Neuronal stem cell (in vitro differentiated cells): ENCODE measurements around the gene SCN2B.

Experiments used
- DNase-seq: peaks from one replicate; pipeline ENCODE4 v3.0.0-alpha.2; 2013; ENCODE audit warnings: low spot score
- H2AFZ ChIP-seq: one replicate; pipeline ENCODE4 v1.6.1; 2013; ENCODE audit warnings: mild to moderate bottlenecking, low read length, inconsistent platforms
- H2AK5ac ChIP-seq: 2 replicates; pipeline ENCODE4 v1.6.1; 2013; ENCODE audit warnings: low read depth, mild to moderate bottlenecking, inconsistent platforms, low read length, moderate library complexity, mixed read lengths
- H2BK120ac ChIP-seq: 2 replicates; pipeline ENCODE4 v1.6.1; 2013; ENCODE audit warnings: low read depth, mild to moderate bottlenecking, inconsistent platforms, low read length, moderate library complexity, mixed read lengths
- H2BK12ac ChIP-seq: one replicate; pipeline ENCODE4 v1.6.1; 2013; ENCODE audit warnings: low read length, inconsistent platforms
- H2BK15ac ChIP-seq: 2 replicates; pipeline ENCODE4 v1.6.1; 2013; ENCODE audit warnings: mild to moderate bottlenecking, low read length, inconsistent platforms, mixed read lengths
- H2BK5ac ChIP-seq: one replicate; pipeline ENCODE4 v1.6.1; 2013; ENCODE audit warnings: inconsistent platforms, mild to moderate bottlenecking, low read length, moderate library complexity
- H3K14ac ChIP-seq: one replicate; pipeline ENCODE4 v1.6.1; 2013; ENCODE audit warnings: low read length, inconsistent platforms
- H3K18ac ChIP-seq: 2 replicates; pipeline ENCODE4 v1.6.1; 2013; ENCODE audit warnings: low read length, inconsistent platforms
- H3K23ac ChIP-seq: 2 replicates; pipeline ENCODE4 v1.6.1; 2013; ENCODE audit warnings: low read depth, mild to moderate bottlenecking, mixed read lengths, low read length, inconsistent platforms; ENCODE audit not compliant: poor library complexity
- H3K27ac ChIP-seq: replicated peaks from 3 replicates; pipeline ENCODE4 v1.5.1; 2013; ENCODE audit warnings: low read length, inconsistent platforms
- H3K27me3 ChIP-seq, 3 experiments: 2 replicates each; pipeline ENCODE4 v1.6.1; 2013; ENCODE audit warnings: low read length in 3 of 3, mild to moderate bottlenecking in 2 of 3, inconsistent platforms in 1 of 3, low read depth in 1 of 3, mixed read lengths in 1 of 3, moderate library complexity in 1 of 3; ENCODE audit not compliant: control insufficient read depth in 3 of 3, insufficient read depth in 3 of 3
- H3K36me3 ChIP-seq, 2 donors: replicated peaks in 1 of 2; 2 replicates each; pipeline ENCODE4 v1.6.1; 2013; ENCODE audit warnings: low read length in 2 of 2; ENCODE audit not compliant: control insufficient read depth in 2 of 2, insufficient read depth in 2 of 2
- H3K4ac ChIP-seq: 2 replicates; pipeline ENCODE4 v1.6.1; 2013; ENCODE audit warnings: inconsistent platforms, mild to moderate bottlenecking, low read length, moderate library complexity
- H3K4me1 ChIP-seq, 2 donors: 1 replicate in 1 of 2; 2 replicates in 1 of 2; pipeline ENCODE4 v1.6.1; 2013; ENCODE audit warnings: low read length in 2 of 2, low read depth in 1 of 2; ENCODE audit not compliant: control insufficient read depth in 2 of 2, insufficient read depth in 1 of 2
- H3K4me2 ChIP-seq: one replicate; pipeline ENCODE4 v1.6.1; 2013; ENCODE audit warnings: mild to moderate bottlenecking, low read length, inconsistent platforms; ENCODE audit not compliant: insufficient read depth, poor library complexity, severe bottlenecking
- H3K4me3 ChIP-seq, 2 donors: 2 replicates each; pipeline ENCODE4 v1.5.1; 2013; ENCODE audit warnings: low read length in 2 of 2, mild to moderate bottlenecking in 2 of 2, inconsistent platforms in 1 of 2, moderate library complexity in 1 of 2
- H3K79me1 ChIP-seq: one replicate; pipeline ENCODE4 v1.6.1; 2013; ENCODE audit warnings: low read depth, mild to moderate bottlenecking, inconsistent platforms, low read length, moderate library complexity
- H3K9ac ChIP-seq: one replicate; pipeline ENCODE4 v1.6.1; 2013; ENCODE audit warnings: mild to moderate bottlenecking, low read depth, low read length, inconsistent platforms; ENCODE audit not compliant: poor library complexity
- H3K9me3 ChIP-seq, 2 donors: replicated peaks in 1 of 2; 2 replicates each; pipeline versions ENCODE3 to v1.6.1; 2013; ENCODE audit warnings: low read length in 2 of 2, mild to moderate bottlenecking in 2 of 2, inconsistent platforms in 1 of 2, low read depth in 1 of 2, mixed read lengths in 1 of 2, moderate library complexity in 1 of 2; ENCODE audit not compliant: control insufficient read depth in 2 of 2, insufficient read depth in 1 of 2
- H4K8ac ChIP-seq: one replicate; pipeline ENCODE4 v1.6.1; 2013; ENCODE audit warnings: low read depth, mild to moderate bottlenecking, inconsistent platforms, low read length, moderate library complexity
- H4K91ac ChIP-seq: one replicate; pipeline ENCODE4 v1.6.1; 2013; ENCODE audit warnings: low read length, low read depth, mild to moderate bottlenecking, inconsistent platforms; ENCODE audit not compliant: poor library complexity
- WGBS, 2 donors: extraction: QIAGEN DNeasy Blood & Tissue Kit; methylation state at CpG; one replicate each; pipeline ENCODE4 v1.1.7; 2013; ENCODE audit warnings: missing lambda C conversion rate in 2 of 2, mixed read lengths in 1 of 2; ENCODE audit not compliant: insufficient read length in 2 of 2, insufficient replicate concordance in 1 of 2; ENCODE audit errors: extremely low coverage in 2 of 2; 5-methylcytosine and 5-hydroxymethylcytosine counted together

SCN2B gene

DNA sequence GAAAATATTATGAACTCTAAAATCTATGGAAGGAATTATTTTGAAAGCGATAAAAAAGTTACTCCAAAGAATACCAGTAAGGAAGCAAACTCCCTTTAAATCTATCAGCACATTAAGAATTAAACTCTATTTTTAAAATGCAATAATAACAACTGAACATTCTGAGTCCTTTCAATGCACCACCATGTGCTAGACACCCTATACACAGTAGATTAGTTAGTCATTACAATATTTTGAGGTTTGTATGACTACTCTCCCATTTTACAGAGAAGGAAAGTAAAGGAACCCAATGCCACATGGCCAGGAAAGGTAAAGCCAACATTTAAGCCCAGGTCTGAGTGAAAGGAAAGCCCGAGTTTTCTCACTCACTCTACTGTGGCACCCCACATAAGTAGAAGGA is 30.6 kb upstream of the SCN2B start:
- Histone ChIP-seq H3K14ac (no peak overlapping the region), H3K4me3 (no peak overlapping the region), H3K4me1 (peaks cover 0 to 12% of the 10 kb centered on the region in 2 donors), H2AK5ac (no peak overlapping the region), H2BK120ac (no peak overlapping the region), H3K23ac (no peak overlapping the region), H3K27ac (no peak overlapping the region), H3K36me3 (no peaks in the 10 kb centered on the region), H2BK5ac (no peak overlapping the region), H2AFZ (no peak overlapping the region), H3K9ac (no peak overlapping the region), H3K79me1 (no peaks in the 10 kb centered on the region), H3K4me2 (no peak overlapping the region), H3K27me3 (peaks cover 0 to 58% (median 2%) of the 10 kb centered on the region in 3 experiments), H4K8ac (no peak overlapping the region), H3K4ac (no peak overlapping the region), H4K91ac (no peak overlapping the region), H2BK15ac (no peak overlapping the region), H2BK12ac (no peak overlapping the region), H3K18ac (no peak overlapping the region), H3K9me3 (no peaks in the 10 kb centered on the region)
- no peak for DNase-seq
- WGBS, 2 donors = no CpG with 5 or more reads among the region's 2 CpGs

GRCh38 chr11:118206391-118207031 is 30.1 kb upstream of the SCN2B start:
- no peak for DNase-seq
- H3K9ac ChIP-seq = no peak overlapping the region
- no peaks in the 10 kb centered on the region for H3K79me1 ChIP-seq
- H3K4ac ChIP-seq = no peak overlapping the region
- no peak overlapping the region for H2BK15ac ChIP-seq
- no peak overlapping the region for H2BK120ac ChIP-seq
- H2AK5ac ChIP-seq = no peak overlapping the region
- H2BK5ac ChIP-seq = no peak overlapping the region
- H3K27me3 ChIP-seq = peaks cover 0 to 62% (median 2%) of the 10 kb centered on the region in 3 experiments
- no peak overlapping the region for H4K8ac ChIP-seq
- H3K36me3 ChIP-seq = no peaks in the 10 kb centered on the region
- WGBS, 2 donors = no CpG with 5 or more reads among the region's 1 CpG
- H3K4me2 ChIP-seq = no peak overlapping the region
- H2BK12ac ChIP-seq = no peak overlapping the region
- H3K4me1 ChIP-seq = peaks cover 0 to 8% of the 10 kb centered on the region in 2 donors
- H3K18ac ChIP-seq = no peak overlapping the region
- no peak overlapping the region for H3K27ac ChIP-seq
- H4K91ac ChIP-seq = no peak overlapping the region
- H2AFZ ChIP-seq = no peak overlapping the region
- H3K4me3 ChIP-seq = no peak overlapping the region
- H3K14ac ChIP-seq = no peak overlapping the region
- H3K9me3 ChIP-seq = no peaks in the 10 kb centered on the region
- no peak overlapping the region for H3K23ac ChIP-seq

- H3K36me3 ChIP-seq = no peaks in the 10 kb centered on the region
- no peak overlapping the region for H3K4ac ChIP-seq
- no peak overlapping the region for H4K8ac ChIP-seq
- no peak overlapping the region for H3K27ac ChIP-seq
- H3K9ac ChIP-seq = no peak overlapping the region
- H2AK5ac ChIP-seq = no peak overlapping the region
- no peaks in the 10 kb centered on the region for H3K79me1 ChIP-seq
- H3K9me3 ChIP-seq = no peaks in the 10 kb centered on the region
- no peak overlapping the region for H2BK12ac ChIP-seq
- H2AFZ ChIP-seq = no peak overlapping the region
- H3K23ac ChIP-seq = no peak overlapping the region
- H4K91ac ChIP-seq = no peak overlapping the region
- H3K4me3 ChIP-seq = no peak overlapping the region
- peaks cover 0 to 6% of the 10 kb centered on the region in 2 donors for H3K4me1 ChIP-seq
- no peak for DNase-seq
- H3K14ac ChIP-seq = no peak overlapping the region
- no peak overlapping the region for H3K4me2 ChIP-seq
- peaks cover 2 to 61% (median 2%) of the 10 kb centered on the region in 3 experiments for H3K27me3 ChIP-seq
- H3K18ac ChIP-seq = no peak overlapping the region
- H2BK5ac ChIP-seq = no peak overlapping the region
- H2BK120ac ChIP-seq = no peak overlapping the region
- WGBS, 2 donors = no CpG with 5 or more reads among the region's 9 CpGs
- H2BK15ac ChIP-seq = no peak overlapping the region
Measured at GRCh38 chr11:118205606-118206378, 29.4 kb upstream of the SCN2B start.

DNA sequence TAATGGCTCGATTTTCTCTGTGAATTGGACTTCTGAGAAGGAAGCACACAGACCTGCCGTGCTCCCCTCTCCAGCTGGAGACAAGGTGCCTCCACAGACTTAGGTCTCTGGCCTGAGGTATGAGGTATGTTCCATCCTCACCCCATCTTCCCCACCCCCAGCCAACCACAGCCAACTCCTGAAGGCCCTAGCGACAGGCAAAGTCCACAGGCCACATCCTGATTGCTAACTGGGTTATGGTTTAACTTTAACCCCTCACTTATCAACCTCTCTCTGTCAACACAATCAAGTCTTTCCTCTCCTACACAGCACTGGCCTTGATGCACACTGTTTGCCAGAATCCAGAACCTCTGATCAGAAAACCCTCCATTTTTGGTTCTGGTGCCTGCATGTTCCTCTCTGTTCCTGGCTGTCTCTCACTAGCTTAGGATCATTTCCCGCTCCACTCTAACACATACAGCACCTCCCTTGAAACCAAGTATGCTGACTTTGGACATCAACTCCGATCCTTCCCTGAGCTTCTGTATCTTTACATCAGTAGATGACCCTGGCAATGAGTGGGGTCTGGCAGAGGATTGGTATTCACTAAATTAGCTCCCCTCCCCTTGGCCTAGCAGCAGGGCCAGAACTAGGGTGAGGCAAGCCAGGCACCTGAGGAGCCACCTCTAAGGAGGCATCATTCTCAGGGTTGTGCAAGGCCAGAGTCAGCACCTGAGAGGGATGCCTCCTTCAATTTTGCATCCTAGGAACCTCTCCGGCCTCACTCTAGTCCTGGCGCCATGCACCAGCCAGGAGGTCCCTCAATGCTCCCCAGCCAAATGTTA is 26.4 kb upstream of the SCN2B start:
- Histone ChIP-seq H3K4me3 (no peak overlapping the region), H3K4me1 (peaks cover 0 to 2% of the 10 kb centered on the region in 2 donors), H2BK15ac (peak overlapping the region; percentile 37), H2BK120ac (no peak overlapping the region), H3K27ac (no peak overlapping the region), H3K4me2 (no peak overlapping the region), H3K4ac (no peak overlapping the region), H2BK5ac (no peak overlapping the region), H3K9ac (no peak overlapping the region), H3K36me3 (no peaks in the 10 kb centered on the region), H3K79me1 (no peaks in the 10 kb centered on the region), H3K18ac (no peak overlapping the region), H3K14ac (no peak overlapping the region), H2AFZ (no peak overlapping the region), H4K91ac (no peak overlapping the region), H2AK5ac (peak overlapping the region; percentile 13), H4K8ac (no peak overlapping the region), H3K23ac (no peak overlapping the region), H3K27me3 (peaks cover 2 to 57% (median 2%) of the 10 kb centered on the region in 3 experiments), H2BK12ac (no peak overlapping the region), H3K9me3 (no peaks in the 10 kb centered on the region)
- DNase-seq = no peak
- WGBS, 2 donors = no CpG with 5 or more reads among the region's 7 CpGs
